DND-41 (cell line): ENCODE data around the gene NTM.

ENCODE experiments used
- EZH2 ChIP-seq: IDR thresholded peaks from 3 replicates; pipeline ENCODE4 v1.6.1; 2012; ENCODE audit warnings: borderline replicate concordance, low read depth, mild to moderate bottlenecking, moderate library complexity, low read length, inconsistent platforms; ENCODE audit not compliant: severe bottlenecking
- TF ChIP-seq, protein P1 (sequence below): IDR thresholded peaks from 2 replicates; pipeline ENCODE4 v1.5.1; 2012; ENCODE audit warnings: borderline replicate concordance, low read length, moderate library complexity, mild to moderate bottlenecking; ENCODE audit not compliant: poor library complexity, severe bottlenecking; ENCODE audit errors: extremely low read depth

DNA sequence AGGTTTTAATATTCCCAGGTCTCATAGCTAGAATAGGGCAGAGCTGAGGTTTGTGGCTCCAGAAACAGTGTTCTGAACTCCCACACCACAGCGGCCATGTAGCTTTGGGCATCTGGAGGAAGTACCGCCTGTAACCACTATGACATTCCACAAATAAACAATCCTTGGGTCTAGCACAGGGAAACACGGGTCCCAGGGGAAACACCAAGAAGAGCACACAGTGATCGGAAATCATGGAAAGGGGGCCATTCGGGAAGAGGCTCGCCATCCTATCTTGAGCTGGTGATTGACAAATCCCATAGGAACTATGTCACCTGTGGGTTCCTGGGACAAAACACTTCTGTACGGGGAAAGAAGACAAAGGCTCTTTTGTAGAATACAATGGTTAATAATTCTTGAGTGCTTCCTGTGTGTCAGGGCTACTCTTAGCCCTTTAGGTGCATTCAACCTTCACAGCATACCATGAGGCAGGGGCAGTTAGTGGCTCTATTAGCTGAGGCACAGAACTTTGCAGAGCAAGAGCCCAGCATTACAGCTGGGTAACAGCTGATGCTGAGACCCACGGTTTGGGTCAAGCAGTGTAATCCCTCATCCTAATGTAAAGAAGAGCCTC, 514.2 kb downstream of the NTM start:
- TF ChIP-seq, protein P1, sequence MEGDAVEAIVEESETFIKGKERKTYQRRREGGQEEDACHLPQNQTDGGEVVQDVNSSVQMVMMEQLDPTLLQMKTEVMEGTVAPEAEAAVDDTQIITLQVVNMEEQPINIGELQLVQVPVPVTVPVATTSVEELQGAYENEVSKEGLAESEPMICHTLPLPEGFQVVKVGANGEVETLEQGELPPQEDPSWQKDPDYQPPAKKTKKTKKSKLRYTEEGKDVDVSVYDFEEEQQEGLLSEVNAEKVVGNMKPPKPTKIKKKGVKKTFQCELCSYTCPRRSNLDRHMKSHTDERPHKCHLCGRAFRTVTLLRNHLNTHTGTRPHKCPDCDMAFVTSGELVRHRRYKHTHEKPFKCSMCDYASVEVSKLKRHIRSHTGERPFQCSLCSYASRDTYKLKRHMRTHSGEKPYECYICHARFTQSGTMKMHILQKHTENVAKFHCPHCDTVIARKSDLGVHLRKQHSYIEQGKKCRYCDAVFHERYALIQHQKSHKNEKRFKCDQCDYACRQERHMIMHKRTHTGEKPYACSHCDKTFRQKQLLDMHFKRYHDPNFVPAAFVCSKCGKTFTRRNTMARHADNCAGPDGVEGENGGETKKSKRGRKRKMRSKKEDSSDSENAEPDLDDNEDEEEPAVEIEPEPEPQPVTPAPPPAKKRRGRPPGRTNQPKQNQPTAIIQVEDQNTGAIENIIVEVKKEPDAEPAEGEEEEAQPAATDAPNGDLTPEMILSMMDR: no peak
- no peak for TF ChIP-seq EZH2
